ENCODE results near the gene SLC35G4.

The SLC35G4 gene

DNA sequence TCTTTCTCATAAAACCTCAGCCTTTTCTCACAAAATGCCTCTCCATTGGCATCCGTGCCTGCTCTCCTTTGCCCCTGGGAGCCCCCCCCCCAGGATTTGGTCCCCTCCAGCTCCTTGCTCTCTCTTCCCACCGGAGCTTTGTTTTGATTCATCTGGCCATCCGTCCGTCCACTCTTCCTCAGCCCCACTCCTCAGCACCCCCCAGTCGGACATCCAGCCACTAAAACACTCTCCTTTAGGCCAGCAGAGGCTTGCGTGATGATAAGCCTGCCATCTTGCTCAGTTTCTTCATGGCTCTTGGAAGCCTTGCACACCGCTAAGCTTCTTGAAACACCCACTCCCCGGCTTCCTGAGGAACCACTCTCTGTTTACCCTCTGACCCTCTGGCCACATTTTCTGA lies 48.2 kb downstream of the SLC35G4 start:
- no peak for TF ChIP-seq EP300 (IDR thresholded peaks at IDR 0.05; ENCODE audit: borderline replicate concordance)
- TF ChIP-seq TEAD4 (IDR thresholded peaks at IDR 0.05): no peak
- no peak for TF ChIP-seq CREB1 (IDR thresholded peaks at IDR 0.05; ENCODE audit: low read depth)
- TF ChIP-seq TAF1 (IDR thresholded peaks at IDR 0.05; ENCODE audit: low read depth): no peak
- TF ChIP-seq, protein P1, sequence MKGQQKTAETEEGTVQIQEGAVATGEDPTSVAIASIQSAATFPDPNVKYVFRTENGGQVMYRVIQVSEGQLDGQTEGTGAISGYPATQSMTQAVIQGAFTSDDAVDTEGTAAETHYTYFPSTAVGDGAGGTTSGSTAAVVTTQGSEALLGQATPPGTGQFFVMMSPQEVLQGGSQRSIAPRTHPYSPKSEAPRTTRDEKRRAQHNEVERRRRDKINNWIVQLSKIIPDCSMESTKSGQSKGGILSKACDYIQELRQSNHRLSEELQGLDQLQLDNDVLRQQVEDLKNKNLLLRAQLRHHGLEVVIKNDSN (IDR thresholded peaks at IDR 0.05): no peak
- TF ChIP-seq CEBPB (IDR thresholded peaks at IDR 0.05): no peak

DNA sequence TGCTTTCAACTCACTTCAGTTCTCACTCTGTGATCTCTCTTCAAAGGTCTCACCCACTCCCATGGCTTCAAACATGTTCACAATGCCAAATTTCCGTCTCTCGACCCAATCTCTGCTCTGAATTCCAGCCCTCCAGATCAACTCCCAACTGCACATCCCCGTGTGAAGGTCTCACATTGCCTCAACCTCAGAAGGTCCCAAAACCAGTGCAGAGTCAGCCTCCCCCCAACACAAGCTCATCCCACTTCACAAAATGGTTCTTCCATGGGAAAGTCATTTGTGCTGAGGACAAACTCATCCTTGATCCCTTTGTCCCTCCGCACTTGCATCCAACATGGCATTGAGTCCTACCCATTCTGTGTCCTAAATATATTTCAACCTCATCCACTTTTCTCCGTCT lies 48.6 kb downstream of the SLC35G4 start:
- no peak for TF ChIP-seq TCF12 (IDR thresholded peaks at IDR 0.05; ENCODE audit: low read depth)

DNA sequence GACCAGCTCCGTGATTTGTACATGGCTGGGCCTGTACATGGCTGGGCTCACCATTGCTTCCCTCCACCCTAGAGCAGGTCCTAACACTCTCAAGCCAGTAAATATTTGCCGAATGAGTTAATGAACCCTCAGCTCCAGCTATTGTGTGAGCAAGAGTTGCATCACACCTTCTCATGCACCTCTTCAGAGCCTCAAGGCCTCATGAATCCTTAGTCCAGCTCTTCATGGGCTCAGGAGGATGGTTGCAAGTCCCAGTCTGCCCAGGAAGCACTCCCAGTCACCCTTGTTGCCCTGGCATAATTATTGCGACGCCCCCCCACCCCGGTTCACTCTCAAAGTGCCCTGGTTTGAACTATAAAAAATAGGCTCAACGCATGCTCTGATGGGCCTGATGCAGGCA lies 49.6 kb downstream of the SLC35G4 start:
- TF ChIP-seq CREB1 (IDR thresholded peaks at IDR 0.05; ENCODE audit: low read depth) (no peak), TAF1 (IDR thresholded peaks at IDR 0.05; ENCODE audit: low read depth) (no peak), FOXM1 (IDR thresholded peaks at IDR 0.05; ENCODE audit: borderline replicate concordance, low read depth) (no peak), EP300 (IDR thresholded peaks at IDR 0.05; ENCODE audit: borderline replicate concordance) (no peak), TEAD4 (IDR thresholded peaks at IDR 0.05) (no peak), EGR1 (IDR thresholded peaks at IDR 0.05) (no peak), CEBPB (IDR thresholded peaks at IDR 0.05) (no peak), YY1 (IDR thresholded peaks at IDR 0.05; ENCODE audit: low read depth) (no peak), RAD21 (IDR thresholded peaks at IDR 0.05; ENCODE audit: low read depth) (no peak), ZBTB7A (IDR thresholded peaks at IDR 0.05; ENCODE audit: low read depth) (no peak)
- TF ChIP-seq, protein P2, sequence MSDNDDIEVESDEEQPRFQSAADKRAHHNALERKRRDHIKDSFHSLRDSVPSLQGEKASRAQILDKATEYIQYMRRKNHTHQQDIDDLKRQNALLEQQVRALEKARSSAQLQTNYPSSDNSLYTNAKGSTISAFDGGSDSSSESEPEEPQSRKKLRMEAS (IDR thresholded peaks at IDR 0.05): no peak
- TF ChIP-seq, protein P3, sequence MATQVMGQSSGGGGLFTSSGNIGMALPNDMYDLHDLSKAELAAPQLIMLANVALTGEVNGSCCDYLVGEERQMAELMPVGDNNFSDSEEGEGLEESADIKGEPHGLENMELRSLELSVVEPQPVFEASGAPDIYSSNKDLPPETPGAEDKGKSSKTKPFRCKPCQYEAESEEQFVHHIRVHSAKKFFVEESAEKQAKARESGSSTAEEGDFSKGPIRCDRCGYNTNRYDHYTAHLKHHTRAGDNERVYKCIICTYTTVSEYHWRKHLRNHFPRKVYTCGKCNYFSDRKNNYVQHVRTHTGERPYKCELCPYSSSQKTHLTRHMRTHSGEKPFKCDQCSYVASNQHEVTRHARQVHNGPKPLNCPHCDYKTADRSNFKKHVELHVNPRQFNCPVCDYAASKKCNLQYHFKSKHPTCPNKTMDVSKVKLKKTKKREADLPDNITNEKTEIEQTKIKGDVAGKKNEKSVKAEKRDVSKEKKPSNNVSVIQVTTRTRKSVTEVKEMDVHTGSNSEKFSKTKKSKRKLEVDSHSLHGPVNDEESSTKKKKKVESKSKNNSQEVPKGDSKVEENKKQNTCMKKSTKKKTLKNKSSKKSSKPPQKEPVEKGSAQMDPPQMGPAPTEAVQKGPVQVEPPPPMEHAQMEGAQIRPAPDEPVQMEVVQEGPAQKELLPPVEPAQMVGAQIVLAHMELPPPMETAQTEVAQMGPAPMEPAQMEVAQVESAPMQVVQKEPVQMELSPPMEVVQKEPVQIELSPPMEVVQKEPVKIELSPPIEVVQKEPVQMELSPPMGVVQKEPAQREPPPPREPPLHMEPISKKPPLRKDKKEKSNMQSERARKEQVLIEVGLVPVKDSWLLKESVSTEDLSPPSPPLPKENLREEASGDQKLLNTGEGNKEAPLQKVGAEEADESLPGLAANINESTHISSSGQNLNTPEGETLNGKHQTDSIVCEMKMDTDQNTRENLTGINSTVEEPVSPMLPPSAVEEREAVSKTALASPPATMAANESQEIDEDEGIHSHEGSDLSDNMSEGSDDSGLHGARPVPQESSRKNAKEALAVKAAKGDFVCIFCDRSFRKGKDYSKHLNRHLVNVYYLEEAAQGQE (IDR thresholded peaks at IDR 0.05; ENCODE audit: low read depth): no peak
